KBM-7 (cell line): ENCODE measurements around the gene PCNX1.
A peak's percentile ranks its signal among the peaks of the same experiment; 100 is the strongest.
"Not testable (repeated sequence)": the region's sequence is repeated elsewhere in the genome, so short reads cannot be mapped to it uniquely, and the experiment has no call there.

ENCODE experiments used
- DNase-seq: peaks from one replicate; pipeline ENCODE4 v3.0.0-alpha.2; 2015
- in situ Hi-C: fragments of 300-500 bp; cut with MboI; formaldehyde crosslinking; loops from 2 replicates; pipeline ENCODE4 v1.14.3; 2020; ENCODE audit warnings: low sequenced_read_pairs, low pct_unique_long_range_greater_than_20kb, mixed read lengths

PCNX1 gene

DNA sequence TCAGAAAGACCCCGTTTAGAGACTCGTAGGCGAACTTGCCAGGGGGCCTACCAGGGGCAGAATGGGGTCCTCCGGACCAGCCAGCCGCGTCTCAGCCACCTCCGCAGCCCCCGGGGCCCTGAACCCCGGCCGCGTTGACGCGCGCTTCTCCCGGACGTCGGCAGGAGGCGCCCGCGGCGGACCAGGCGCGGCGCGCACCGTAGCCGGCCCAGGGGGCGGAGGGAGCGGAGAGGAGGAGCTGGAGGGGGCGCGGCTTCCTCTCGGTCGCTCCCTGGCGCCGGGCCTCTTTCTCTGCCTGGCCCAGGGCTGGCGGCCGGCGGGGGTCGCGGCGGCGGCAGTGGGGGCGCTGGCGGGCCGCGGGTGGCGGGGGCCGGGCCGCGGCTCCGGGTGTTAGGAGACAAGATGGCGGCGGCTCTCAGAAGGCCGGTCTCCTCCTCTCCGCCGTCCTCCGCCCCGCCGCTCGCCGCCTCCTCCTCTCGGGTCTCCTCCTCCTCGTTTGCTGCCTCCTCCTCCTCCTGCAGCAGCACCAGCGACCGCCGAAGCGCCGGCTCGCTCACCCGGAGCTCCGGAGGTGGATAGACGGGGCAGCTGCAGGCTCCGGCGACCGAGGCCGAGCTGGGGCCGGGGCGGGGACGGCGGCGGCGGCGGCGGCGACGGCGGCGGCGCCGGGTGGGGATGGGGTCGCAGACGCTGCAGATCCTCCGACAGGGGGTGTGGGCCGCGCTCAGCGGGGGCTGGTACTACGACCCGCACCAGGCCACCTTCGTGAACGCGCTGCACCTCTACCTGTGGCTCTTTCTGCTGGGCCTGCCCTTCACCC is at the start of gene PCNX1:
Gene PCNX1, plus strand, starts transcription at position 284 of the 820 bp plus-strand sequence. Its CDS starts 392 bp downstream, at position 676.
- peak; percentile 83 for DNase-seq
- in situ Hi-C loops, result no loop called here

DNA sequence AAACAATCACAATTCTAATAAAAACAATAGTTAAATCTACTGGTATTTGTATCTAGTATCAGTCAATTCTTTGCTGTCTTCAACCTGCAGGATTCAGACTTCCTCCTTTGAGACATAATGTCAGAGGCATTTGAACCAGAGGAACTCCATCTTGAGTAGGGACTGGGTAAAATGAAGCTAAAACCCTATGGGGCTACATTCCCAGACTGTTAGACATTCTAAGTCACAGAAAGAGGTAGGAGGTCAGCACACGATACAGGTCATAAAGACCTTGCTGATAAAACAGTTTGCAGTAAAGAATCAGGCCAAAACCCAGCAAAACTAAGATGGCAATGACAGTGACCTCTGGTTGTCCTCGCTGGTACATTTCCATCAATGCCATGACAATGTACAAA is 49.8 kb upstream of the PCNX1 start:
- in situ Hi-C loops, result no loop called here
- DNase-seq, result no peak

DNA sequence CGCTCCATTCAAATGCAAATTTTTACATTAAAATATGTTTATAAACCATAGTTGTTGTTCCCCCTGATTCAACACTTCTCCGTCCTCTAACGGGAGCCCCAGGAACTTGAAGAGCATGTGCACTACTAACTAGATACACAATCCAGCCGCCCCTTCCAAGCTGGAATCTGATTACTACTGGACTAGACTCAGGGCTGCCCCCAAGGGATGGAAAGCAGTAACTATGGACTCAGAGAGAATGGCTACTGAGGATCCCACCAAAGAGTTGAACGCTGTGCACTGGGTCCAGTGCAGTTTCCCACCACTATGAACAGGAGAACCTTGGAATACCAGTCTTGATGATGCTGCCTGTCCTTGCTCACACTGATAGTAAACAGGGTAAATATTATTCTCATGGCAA is 48.6 kb upstream of the PCNX1 start:
- in situ Hi-C loops, result no loop called here
- no peak for DNase-seq

DNA sequence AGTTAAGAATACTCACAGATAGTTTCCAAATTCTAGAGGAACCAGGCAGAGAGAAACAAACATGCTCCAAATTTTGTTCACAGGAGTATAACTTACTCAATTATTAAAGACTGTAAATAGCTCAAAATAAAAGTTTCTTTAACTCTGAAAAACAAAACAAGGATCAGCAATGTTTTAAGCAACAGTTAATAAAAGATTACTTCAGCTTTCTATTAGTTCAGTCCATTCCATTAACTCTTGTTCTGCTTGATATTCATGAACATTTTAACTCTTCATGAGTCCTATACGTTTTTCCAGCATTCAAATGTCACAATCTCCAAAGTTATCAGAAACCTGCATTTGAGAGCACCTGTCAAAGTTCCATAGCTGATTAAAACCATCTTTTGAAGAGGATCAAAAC is 40.3 kb upstream of the PCNX1 start:
- in situ Hi-C loops, DNase-seq: not testable (repeated sequence)

DNA sequence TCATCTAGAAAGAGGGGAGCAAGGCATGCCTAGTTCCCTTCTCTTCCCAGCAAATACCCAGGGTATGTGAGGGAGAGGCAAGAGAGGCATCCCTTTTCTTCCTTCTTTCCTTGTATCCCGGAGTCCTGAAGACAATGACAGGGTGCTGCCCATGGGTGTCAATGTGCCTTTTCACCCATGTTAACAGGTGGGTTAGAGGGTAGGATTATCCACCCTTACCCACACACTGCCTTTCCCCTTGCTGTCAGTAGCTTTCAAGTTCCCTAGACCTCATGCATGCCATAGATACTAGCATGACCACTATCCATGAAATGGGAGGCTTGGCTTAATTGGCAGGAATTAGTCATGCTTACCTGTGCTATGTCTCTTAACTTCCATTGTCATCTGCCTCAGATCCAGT is 36.3 kb upstream of the PCNX1 start:
- DNase-seq, result no peak
- in situ Hi-C loops, result no loop called here

DNA sequence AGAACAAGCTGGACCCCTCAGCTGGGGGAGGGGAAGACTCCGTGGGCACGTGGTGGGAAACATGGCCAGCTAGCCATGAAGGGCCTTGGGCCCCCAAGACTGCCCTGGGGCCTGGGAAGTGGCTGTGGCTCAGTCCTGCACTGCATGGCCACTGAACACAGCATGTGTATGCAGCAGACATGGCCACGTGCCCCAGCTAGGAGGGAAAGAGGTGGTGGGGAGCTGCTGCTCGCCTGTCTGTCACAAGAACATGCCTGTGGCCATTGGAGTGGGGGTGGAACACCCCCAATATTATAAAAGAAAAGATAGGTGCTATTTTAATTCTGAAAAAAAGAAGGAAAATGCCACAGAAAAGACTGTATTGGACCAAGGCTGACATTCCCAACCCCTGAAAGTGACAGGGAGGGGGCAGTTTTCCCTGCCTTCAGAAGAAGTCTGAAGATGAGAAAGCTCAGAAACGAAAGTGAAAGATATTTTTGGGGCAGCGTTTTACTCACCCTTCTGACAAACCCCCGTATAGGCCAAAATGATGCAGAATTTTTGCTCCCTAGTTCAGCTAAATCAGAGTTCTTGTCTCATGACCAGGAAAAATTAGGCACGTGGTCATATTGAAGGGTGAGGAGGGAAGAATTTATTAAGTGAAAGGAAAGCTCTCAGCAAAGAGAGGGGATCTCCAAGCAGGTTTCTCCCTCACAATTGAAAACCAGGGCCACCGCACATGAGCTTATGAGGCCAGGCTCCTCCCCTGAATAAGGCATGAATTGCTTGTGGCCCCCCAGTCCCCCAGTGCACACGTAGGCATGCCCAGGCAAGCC is 35.2 kb upstream of the PCNX1 start:
- no peak for DNase-seq
- in situ Hi-C loops, result no loop called here

DNA sequence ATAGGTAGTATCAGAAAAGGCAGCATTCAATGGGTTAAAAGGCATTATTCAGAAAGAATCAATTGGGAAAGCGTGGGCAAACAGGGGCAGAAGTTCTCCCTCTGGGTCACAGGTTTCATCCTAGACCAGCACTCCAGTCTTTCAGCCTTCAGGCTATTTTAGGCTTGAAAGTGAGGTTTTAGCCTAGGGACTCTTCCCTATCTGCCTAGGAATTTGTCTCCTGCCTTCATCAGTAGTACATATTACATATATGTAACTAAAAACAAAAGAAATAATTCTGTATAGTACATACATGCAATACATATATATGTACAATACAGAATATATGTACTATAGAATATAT is 34.6 kb upstream of the PCNX1 start:
- in situ Hi-C loops, result no loop called here
- DNase-seq, result no peak

DNA sequence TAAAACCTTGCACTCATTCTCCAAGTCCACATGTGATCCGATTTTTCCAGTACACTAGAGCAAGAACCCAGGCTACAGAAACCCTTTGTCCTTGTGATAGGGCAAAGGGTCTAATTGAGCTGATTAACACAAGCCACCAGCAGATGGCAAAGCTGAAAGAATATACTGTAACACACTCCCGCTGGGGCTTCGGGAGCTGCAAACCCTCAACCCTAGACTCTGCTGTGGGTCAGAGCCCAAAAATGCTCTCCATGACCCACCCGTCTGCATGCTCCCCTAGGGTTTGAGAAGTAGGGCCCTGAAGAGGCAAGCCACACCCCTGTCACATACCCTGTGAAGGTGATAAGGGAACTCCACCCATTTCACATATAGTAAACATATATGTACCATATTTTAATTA is 33.6 kb upstream of the PCNX1 start:
- in situ Hi-C loops, result no loop called here
- peak; percentile 53 for DNase-seq

DNA sequence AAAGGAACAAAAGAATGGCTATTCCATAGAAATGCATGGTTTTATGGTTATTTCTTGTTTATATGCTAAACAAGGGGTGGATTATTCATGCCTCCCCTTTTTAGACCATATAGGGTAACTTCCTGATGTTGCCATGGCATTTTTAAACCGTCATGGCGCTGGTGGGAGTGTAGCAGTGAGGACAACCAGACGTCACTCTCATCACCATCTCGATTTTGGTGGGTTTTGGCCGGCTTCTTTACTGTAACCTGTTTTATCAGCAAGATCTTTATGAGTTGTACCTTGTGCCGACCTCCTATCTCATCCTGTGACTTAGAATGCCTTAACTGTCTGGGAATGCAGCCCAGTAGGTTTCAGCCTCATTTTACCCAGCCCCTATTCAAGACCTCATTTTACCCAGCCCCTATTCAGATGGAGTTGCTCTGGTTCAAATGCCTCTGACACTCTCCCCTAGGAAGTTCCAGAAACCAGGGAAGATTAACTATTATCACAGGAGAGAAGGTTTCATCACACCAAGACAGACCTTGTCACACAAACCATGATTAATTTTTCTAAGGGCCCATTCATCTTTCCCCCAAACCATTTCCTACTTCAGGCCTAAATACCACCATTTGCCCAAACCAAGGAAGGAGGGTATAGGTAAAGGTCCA is 31.3 kb upstream of the PCNX1 start:
- DNase-seq, in situ Hi-C loops: not testable (repeated sequence)

DNA sequence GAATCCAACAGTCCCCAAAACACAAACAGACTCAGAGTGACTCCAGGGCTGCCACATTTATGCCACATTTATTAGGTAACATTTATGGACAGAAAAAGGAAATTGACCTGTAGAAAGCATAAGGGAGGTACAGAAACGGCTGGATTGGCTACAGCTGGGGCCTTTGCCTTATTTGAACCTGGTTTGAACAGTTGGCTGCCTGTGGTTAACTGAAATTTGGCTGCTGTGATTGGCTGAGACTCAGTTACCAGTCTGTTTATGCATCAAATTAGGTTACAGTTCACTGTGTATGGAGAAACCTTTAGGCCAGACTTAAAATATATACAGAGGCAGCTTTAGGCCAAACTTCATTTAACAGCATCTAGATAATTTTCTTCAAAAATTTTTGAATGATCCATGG is 27.8 kb upstream of the PCNX1 start:
- in situ Hi-C loops, result no loop called here
- DNase-seq, result peak; percentile 34

DNA sequence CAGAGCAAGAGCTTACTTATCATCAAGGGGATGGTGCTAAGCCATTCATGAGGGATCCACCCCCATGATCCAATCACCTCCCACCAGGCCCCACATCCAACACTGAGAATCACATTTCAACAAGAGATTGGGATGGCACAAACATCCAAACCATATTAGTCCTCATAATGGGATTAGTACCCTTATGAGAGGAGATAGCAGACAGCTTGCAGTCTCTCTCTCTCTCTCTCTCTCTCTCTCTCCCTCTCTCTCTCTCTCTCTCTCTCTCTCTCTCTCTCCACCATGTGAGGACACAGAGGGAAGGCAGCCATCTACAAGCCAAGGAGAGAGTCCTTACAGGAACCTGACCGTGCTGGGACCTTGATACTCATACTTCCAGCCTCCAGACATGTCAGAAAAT is 26.4 kb upstream of the PCNX1 start:
- in situ Hi-C loops, DNase-seq: not testable (repeated sequence)

DNA sequence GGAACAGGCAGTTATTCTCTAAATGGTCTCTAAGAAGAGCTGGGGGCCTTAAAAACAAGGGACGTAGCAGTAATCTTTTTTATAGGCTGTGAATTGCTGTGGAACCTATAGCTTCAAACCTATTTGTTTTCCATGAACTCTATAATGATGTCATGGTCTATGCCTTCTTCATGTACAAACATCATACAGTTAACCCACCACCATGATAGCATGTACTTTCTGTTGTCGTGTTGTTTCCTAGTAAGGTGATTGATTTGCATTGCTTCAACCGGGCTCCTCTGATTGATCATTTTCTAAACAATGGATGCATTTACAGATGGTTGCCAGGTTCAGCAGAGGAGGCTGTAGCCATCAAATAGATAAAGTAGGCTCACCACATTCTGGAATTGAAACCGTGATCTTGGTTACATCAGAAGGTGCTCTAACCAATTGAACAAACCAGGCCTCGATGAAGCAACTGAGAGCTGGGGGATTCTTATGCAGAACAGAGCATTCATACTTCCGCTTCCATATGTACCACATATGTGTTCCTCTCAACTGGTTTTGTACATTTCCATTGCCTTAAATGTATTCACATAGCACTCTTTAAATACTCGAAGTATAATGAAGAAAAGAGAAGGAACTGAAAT is 25.6 kb upstream of the PCNX1 start:
- in situ Hi-C loops, result no loop called here

DNA sequence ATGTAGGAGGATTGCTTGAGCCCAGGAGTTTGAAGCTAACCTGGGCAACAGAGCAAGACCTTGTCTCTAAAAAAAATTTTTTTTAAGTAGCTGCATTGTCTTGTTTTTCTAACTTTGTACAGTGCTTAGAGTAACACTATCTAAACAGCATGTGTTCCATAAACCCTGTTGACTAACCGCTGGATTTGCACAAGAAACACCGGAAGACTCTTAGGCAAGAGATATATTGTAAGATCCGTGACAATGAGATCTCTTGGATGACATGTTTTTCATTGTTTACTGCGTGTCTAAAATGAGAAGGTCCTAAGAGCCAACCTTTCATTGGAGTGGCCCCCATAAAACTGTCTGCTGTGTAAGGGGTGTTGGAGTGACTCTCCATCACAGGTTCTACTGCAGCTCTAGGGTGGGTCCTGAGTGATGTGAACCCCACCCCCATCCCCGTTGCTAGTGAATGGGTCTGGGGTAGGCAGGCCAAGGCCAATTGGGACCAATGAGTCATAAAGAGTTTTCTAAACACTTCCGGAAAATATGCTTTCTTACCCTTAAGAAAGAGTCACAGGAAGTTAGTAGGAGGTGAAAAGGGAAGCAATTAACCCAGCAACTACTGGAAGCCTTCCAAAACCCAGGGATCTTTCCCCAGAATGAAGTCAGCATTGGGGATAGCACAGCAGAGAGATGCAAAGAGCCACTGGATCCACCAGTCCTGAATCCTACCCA is 24.3 kb upstream of the PCNX1 start:
- in situ Hi-C loops, result no loop called here

More for the DNA sequence above, 25.6 kb upstream of the PCNX1 start:
- peak; percentile 42 for DNase-seq

DNA sequence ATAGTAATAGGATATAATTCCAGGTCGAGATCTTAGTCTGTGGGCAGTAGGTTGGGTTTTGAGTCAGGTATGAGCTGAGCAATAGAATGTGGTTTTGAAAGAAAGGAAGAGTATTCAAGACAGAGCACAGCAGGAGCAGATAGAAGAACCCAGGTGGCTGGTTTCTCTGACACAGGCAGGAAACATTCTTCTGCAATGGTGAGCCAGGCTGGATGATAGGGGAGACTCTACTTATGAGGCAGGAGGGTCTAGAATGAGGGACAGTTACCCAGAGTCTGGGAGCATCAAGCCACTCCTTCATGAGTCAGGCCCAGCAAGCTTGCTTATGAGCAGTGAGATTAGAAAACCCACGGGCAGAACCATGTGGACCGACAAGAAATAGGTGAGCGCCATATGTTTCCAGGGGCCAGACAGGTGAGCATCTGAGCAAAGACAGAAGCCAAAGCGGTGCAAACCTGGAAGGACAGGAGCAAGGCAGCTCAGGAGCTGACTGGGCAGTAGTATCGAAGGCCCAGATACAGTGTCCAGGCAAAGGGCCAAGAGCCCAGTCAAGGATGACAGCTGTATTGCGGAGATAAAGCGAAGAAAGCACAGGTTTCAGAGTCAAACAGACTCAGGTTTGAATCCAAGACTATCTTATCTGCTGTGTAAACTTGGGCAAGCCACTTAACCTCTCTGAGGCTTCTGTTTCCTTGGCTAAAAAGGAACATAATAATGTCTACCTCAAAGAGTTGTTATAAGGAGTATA is 22.5 kb upstream of the PCNX1 start:
- DNase-seq, result no peak
- in situ Hi-C loops, result no loop called here

More for the DNA sequence above, 24.3 kb upstream of the PCNX1 start:
- peak; percentile 96 for DNase-seq

DNA sequence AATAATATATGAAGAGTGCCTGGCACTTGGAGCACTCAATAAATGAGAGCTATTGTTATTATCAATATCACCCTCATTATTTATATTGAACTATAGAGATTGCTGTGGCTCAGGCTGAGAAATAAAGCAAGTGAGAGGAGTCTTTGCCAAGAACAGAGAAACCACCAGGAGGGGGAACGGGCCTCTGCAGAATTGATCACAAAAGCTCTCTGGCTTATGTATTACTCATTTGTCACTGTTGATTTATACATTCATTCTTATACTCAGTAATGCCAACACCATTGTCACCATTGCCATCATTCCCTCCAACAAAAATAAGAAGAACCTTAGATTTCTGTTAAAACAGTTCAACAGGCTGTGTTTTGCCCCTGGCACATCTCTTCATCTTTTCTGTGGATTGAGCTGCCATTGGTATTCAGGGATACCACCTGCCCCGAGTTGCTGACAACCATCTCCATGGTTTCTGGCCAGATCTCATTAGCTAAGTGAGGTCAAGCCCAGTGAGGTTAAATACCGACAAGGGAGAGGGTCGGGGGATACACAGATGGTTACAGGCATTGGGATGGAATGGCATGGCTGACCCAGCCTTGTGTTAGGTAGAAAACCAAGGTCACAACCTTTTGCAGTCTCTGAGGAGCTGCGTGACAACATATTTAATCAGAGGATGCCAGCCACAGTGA is 21.8 kb upstream of the PCNX1 start:
- in situ Hi-C loops, result no loop called here
- DNase-seq, result no peak

DNA sequence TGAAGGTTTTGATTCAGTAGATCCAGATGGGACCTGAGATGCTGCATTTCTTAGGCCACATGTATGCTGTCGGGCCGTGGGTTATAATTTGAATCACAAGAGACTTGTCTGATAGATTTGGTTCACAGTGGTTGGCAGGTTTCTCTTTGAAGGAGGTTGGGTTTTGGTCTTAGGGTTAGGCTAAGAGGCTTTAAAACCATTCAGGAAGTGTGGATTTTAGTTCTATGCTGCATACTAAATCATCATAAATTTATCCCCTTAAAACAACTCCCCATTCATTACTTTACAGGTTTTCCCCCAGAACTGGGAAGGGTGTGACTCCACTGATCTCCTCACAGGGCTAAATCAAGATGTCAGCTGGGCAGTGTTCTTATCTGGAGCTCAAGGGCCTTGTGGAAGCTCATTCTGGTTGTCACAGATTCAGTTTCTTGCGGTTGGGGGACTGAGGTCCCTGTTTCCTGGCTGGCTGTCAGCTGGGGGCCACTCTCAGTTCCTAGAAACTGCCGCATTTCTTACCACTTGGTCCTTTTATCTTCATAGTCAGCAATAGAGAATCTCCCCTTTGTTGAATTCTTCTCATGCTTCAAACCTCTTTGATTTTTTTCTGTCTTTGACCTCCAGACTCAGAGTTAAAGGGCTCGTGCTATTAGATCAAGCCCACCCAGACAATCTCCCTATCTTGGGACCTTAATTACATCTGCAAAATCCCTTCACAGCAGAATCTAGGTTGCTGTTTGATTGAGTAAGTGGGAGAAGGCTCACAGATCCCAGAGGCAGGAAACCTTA is 20.6 kb upstream of the PCNX1 start:
- in situ Hi-C loops, result no loop called here
- peak; percentile 93 for DNase-seq

DNA sequence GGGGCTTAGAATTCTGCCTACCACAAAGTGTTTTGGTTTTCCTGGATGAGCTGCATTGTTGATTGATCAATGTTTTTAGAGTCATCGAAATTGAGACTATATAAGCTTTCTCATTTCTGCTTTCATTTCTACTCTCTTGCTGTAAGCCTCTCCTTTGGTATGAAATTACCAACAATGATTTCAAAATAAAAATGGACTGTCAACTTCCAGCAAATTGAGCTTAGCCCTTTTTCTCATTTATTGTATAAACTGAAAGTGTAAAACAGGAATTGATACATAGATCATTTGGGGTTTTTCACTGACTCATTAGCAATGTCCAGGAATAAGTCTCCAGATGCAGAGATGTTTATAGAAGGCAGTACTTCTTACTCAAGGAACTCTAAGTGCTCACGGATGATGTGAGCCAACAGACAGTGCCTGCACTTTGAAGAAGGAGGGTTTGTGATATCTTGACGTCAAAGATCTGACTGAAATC is 20.0 kb upstream of the PCNX1 start:
- DNase-seq, result no peak
- in situ Hi-C loops, result no loop called here
